Left hindlimb (tissue), 1 donor: ENCODE measurements around the gene TRIM28.
A peak's percentile ranks its signal among the peaks of the same experiment; 100 is the strongest.

Experiments
- DNase-seq: peaks from one replicate; pipeline ENCODE4 v3.0.0-alpha.2; 2018

The TRIM28 gene

DNA sequence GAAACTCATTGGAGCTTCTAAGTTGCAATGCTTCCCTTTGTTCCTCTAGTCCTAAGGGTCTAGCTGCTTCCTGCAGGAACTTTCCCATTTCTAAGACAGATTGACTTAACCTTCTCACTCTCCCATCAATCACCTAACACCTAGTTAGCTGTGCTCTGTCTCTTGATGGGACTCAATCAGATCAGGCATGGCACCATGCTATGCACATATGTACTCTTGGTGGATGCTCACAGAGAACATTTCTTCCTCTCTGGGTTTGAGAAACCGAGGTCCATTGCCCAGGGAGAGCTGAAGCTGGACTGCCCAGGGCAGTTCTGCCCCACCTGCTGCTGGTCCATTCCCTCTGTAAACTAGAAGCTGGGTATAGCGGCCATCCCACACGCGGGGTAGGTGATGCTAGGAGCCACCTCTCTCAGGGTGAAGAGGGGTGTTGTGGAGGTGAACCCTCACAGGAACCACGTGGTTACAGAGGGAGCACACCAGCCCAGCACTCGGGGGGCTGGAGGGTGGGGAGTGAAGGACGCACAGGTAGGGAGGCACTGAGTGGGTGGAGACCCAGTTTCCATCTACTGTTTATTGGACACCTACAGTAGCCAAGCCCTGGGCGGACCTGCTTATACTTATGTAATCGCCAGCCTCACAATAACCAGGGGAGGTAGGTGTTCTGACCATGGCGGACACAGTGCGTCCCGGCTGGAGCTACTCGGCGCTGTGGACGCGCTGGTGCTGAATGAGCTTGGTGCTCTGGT lies 17.7 kb downstream of the TRIM28 start:
- no peak for DNase-seq

DNA sequence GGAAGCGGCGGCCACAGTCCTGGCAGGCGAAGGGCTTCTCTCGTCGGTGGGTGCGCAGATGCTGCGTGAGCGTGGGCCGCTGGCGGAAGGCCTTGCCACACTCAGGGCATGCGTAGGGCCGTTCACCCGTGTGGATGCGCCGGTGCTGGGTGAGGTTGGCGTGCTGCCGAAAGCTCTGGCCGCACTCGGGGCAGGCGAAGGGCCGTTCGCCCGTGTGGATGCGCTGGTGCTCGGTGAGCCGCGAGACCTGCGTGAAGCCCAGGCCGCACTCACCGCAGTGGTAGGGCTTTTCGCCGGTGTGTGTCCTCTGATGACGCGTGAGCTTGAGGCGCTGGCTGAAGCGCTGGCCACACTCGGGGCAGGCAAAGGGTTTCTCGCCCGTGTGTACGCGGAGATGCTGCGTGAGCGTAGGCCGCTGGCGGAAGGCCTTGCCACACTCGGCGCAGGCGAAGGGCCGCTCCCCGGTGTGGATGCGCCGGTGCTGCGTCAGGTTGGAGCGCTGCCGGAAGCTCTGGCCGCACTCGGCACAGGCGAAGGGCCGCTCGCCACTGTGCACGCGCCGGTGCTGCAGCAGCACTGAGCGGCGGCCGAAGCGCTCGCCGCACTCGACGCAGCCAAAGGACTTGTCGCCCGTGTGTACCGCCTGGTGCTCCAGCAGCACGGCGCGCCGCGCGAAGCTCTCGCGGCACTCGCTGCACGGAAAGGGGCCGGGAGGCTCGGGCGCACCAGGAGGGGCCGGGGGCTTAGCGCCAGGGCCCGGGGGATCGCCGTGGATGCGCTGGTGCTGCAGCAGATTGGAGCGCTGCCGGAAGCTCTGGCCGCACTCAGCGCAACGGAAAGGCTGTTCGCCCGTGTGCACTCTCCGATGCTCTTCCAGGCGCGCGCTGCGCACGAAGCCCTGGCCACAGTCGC lies 18.5 kb downstream of the TRIM28 start:
- DNase-seq: peak; percentile 63

DNA sequence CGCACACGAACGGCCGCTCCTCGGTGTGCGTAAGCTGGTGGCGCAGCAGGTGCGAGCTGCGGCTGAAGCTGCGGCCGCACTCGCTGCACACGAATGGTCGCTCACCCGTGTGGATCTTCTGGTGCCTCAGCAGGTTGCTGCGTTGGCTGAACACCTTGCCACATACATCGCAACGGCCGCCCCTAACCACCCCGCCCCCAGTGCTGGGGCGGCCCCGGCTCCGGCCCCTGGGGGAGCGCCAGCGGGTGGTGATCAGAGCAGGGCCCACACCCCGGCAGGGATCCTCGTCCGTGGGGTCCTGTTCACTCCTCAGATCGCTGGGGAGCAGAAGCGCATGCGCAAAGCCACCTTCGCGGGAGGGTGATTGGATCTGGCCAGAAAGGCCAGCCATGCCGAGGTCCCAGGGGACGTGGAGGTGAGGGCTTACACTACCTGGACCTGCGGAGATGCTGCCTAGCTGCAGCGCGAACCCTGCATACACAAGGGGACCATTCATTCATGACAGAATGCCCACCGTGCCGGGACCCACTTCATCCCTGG lies 19.2 kb downstream of the TRIM28 start:
- DNase-seq: no peak

GRCh38 chr19:58563823-58564222 lies 20.0 kb downstream of the TRIM28 start:
- DNase-seq: no peak

- DNase-seq: no peak
Observed at GRCh38 chr19:58566989-58567388, 23.1 kb downstream of the TRIM28 start.

DNA sequence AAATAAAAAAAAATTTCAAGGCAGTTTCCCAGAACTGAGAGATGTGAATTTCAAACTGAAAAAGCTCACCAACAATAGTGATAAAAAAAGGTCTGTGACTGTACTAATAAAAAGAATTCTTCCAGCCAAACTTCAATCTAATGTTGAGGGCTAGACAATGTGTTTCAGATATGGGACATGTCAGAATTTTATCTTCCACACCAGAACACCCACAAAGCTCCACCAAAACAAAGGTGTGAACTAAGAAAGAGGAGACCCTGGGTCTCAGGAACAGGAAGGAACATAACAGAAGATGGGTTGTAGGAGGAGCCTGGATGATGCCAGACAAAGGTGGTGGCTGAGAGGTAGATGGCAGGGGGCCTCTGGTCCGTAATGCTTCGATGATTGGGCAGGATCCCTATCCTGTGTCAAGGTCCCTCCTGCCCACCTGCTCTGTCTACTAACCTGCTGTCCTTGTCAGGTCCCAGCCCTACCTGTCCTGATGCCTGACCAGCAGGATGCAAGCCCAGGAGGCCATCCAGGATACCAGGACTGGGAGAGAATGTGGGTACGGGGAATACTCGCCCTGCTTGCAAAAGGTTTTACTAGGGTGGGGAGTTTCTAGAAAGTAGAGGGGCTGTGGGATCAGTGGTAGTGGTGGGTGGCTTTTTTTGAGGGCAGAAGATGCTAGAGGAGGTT lies 24.7 kb downstream of the TRIM28 start:
- DNase-seq: no peak

DNA sequence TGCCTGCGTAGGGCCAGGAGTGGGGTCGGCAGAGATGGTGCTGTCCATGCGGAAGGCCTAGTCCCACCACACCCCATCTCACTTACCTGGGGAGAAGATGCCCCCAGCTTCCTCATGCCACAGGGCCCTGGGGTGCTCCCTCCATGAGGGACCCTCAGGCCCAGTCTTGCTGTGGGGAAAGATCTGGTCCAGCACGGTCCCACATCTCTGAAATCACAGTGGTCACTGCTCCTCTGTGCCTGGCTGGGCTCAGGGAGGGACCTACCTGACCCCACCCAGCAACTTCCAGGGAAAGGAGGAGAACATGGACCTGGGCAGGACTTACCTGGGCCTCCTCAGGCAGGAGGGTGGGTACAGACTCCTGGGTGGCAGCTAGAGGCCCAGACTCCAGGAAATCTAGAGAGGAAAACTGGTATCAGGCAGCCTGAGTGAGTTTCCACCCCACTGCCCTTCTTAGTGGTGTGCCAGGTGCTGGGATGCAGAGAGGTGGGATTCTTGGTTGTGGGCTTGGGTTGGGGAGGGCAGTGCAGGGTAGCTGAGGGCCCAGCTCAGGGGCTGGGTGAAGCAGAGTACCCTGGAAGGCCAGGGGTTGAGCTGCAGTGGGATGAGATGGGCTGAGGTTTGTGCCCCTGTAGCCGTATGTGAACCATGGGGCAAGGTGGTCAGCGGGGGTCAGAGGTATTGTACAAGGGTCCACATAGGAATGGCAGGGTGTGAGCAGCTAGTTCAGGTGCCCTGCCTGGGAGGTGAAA lies 25.5 kb downstream of the TRIM28 start:
- DNase-seq: no peak

DNA sequence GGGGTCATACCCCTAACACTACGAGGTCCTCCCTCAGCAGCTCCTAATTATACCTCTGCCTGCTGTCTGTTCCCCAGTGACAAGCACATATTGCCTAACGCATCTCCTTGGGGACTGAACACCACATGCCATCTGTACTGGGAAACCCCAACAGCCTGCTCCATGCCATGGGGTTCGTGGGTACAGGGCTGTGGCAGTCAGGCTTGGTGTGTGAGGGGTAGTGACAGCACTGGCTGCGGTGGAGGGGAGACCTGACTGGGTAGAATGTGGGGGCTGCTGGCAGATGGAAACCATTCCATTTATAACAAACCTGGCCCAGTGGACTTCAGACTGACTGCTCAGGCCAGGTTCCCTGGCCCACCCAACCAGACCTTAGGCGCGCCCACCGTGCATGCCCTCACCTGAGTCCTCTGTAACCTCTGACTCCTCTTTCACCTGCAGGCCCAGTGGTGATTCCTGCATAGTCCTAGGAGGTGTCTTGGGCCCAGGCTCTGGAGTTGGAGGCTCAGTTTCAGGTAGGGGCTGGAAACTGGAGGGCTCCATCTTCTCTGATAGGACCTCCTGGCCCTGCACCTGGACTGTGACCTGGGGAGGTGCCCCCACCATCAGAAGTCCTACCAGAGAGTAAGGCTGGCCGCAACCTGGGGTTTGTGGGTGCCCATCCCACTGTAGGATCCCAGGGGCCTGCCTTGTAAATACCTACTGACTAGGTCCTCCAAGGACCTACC lies 26.2 kb downstream of the TRIM28 start:
- no peak for DNase-seq

DNA sequence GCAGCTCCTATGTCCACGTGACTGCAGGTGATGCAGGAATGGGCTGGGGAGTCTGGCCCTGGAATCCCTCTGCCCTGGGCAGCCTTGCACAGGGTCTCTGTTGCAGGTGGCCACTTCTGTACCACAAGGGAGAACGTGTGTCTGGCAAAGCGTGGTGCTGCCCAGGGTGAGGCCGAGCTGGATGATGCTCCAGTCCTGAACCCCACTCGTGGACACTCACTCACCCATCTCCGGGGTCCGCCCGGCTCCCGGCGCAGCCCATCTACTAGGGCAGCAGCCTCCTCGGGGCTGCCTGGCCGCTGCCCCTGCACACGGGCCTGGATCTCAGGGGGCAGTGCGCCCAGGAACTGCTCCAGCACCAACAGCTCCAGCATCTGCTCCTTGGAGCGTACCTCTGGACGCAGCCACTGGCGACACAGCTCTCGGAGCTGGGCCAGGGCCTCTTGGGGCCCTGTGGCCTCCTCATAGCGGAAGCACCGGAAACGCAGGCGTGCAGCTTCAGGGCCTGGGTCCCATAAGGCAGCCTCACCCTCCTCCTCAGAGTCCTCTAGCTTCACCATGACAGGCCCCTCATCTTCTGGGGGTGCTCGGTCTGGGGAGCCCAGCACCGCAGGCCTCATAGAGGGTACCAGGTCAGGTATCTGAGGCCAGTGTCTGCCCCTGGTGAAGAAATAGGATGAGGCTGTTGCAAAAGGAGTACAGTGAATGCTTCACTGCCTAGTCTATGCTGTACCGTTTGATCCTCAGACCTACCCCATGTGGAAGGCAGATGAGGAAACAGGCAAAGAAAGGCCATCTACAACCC lies 27.1 kb downstream of the TRIM28 start:
- no peak for DNase-seq

GRCh38 chr19:58571575-58571947 lies 27.7 kb downstream of the TRIM28 start:
- no peak for DNase-seq

DNA sequence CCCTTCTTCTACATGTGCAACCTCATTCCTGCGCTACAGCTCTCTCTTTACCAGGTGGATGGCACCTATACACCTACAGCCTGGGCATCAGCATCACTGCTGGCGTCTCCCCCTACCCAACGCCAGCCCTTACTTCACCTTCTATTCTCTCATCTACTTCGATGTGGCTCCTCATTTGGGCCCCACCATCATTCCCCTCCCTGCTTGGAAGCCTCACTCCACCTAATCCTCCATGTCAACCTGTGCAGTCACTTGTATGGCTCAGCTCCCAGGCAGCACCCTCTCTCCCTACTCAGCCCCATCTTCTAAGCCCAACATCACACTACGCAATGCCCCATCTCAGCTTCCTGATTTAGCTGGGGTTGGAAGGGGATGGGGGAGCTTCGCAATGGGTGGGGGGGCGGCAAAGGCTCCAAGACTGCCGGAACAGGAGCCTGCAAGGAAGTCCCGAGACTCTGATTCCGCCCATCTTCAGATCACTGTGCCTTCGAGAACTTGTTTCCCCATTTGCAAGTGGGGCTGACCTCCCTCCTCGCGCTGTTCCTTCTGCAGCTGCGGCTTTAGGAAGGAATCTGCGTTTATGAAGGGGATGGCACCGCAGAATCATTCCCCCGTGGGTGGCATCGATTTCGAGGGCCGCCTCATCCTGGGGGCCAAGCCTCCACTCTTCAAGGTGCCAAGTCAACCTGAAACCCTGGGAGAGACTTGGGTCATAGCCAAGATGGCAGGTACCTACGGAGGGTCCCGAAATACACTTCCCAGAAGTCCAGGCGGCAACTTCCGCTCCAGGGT lies 28.4 kb downstream of the TRIM28 start:
- DNase-seq: no peak

- DNase-seq: peak; percentile 100
Observed at GRCh38 chr19:58572818-58573657, 29.2 kb downstream of the TRIM28 start, which contains the start of gene MZF1. Gene MZF1 (minus strand): TSS chr19:58573335. CDS start chr19:58571389, 1,946 bp downstream.

DNA sequence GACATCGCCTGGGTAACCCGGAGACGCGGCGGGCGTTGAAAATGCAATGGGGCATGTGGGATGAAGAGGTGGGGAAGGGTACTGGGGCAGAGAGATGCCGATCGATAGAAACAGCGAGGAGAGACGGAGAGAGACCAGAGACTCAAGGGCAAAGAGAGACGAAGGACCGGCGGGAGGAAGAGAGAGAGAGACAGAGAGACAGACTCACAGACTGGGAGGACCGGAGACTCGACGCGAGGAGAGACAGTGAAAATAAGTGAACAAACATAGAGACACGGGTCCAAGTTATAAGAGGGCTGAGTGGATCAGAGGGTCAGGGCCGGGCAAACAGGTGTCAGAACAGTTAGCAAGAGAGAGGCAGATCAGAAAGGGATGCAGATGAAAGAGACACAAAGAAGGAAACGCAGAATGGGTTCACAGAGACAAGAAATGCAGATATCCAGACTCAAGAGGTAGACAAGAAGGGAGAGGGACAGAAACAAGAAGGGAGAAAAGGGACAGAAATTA lies 29.8 kb downstream of the TRIM28 start:
- no peak for DNase-seq

DNA sequence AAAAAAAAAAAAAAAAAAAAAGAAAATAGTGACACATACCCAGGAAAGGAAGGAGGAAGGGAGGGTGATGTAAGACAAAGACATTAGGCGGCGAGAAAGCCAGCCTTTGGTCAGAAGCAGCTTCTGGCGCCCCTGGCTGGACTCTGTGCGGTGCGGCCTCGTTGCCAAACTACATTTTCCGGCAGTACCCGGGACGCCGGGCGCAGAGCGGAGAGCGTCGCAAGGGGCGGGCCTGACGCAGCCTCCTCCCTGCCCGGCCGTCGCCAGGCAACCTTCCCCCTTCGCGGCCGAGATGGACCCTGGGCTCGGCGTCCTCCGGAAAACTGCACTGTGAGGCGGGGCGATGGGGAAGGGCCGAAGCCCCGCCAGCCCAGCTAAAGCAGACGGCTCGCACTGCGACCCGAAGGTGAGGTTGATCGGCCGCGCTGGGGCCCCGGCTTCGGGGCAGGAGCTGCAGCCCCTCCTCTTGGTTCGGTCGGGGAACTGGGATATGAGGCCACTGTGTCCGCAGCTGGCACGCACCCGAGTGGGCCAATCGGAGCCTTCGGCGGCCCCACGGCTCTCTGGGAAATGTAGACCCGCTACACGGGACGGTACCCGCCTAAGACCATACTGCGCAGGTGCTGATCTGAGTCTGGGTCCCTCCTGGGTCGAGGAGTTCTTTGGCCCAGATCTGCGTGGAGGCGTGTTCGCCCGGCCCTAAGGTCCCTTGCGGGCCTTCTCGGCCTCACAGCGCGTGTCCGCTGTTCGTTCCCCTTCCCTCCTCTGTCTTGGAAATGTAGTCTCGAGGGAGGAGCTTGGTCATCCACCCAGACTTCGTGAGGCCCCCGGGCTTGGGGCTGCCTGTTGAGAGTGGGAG lies 31.5 kb downstream of the TRIM28 start:
- peak; percentile 94 for DNase-seq

DNA sequence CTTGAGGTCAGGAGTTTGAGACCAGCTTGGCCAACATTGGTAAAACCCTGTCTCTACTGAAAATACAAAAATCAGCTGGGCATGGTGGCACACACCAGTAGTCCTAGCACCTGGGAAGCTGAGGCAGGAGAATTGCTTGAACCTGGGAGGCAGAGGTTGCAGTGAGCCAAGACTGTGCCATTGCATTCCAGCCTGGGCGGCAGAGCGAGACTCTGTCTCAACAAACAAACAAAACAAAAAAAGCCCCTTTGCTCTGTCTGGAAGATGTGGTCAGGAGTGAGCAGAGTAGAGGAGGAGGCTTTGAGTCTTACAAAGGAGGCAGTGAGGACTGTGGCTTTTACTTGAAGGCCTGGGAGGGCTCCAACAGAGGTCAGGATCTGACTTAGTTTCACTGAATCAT lies 33.7 kb downstream of the TRIM28 start:
- DNase-seq: peak; percentile 2

DNA sequence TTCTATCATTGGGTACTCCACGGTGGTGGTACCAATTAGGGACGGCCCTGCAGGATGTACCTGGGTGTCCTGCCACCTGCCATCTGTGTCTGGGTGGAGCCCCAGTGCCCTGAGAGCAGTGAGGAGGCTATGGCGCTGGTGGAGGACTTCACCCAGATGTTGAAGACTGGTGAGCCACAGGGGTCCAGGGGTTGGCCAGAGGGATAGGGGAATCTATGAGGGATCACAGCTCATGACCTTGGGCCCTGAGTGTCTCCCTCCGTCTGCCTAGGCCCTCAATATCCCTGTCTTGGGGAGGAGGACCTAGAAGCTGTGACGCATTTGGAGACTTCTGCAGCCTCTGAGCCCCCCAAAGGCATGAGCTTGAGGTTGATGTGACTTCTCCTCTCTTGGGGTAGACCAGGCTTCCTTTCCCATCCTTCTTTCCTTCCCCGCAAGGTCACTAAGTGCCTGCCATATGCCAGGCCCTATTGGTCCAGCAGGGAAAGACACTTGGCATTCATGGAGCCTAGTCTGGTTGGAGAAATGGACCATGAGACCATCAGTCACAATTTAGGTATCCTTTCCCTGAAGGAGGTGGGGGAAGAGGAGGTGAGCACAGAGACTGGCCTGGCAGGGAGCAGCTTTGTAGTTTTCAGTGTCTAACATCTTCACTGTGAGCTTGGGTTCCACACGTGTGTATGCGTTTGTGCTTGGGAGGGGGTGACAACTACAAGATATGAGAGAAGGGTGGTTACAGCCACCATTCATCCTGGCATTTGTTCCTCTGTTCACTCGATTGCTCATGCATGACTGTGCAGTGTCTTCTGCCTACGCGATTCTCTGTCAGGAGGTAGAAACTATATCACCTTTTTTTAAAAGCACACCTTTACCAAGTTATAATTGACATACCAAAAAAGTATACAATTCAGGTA lies 34.4 kb downstream of the TRIM28 start:
- DNase-seq: peak; percentile 28
